GM12878 (cell line): ENCODE data around the gene LEFTY1. TPM values are rescaled to one million over a fixed set of nuclear protein-coding genes. Genes with fewer than 3 reads are reported as not detected.

Experiments
- ATAC-seq: fragments of 200-7000 bp; cut with Tn5 transposase; 3 replicates; pipeline ENCODE4 v1.9.1; 2020; ENCODE audit warnings: mild to moderate bottlenecking, moderate library complexity
- BruUV-seq: library from RNA; stranded (reverse); fragments of 400-500 nt; replicated peaks from 2 replicates; lab custom pipeline; 2021; lab: Mats Ljungman, UMichigan
- CTCF ChIA-PET: fragments of 300-600 bp; sonication (Branson Sonifier 250); formaldehyde crosslinking; extraction: SDS; loops from one replicate; lab custom pipeline; 2021; ENCODE audit warnings: inconsistent platforms; lab: Yijun Ruan, JAX
- POLR2A ChIA-PET: fragments of 350-600 bp; formaldehyde crosslinking; extraction: SDS; loops from one replicate; lab custom pipeline; 2021; ENCODE audit warnings: inconsistent platforms; lab: Charles Lee
- RAD21 ChIA-PET: fragments of 300-600 bp; sonication (Branson Sonifier 250); formaldehyde crosslinking; loops from one replicate; lab custom pipeline; 2023; ENCODE audit warnings: antibody characterized with exemption; ENCODE audit not compliant: unreplicated experiment; lab: Charles Lee
- SMC1A ChIA-PET: fragments of 300-600 bp; sonication (Branson Sonifier 250); formaldehyde crosslinking; loops from one replicate; lab custom pipeline; 2023; ENCODE audit not compliant: unreplicated experiment, uncharacterized antibody; lab: Charles Lee
- DNase-seq: peaks from one replicate; pipeline ENCODE4 v3.0.0-alpha.2; 2011; ENCODE audit warnings: low read depth, low spot score
- FAIRE-seq: peaks from 3 replicates; lab custom pipeline; 2011; peaks lifted over from hg19 to GRCh38; lab: Jason Lieb, UNC
- H2AFZ ChIP-seq: 2 replicates; pipeline ENCODE4 v1.6.0; 2011; ENCODE audit warnings: low read depth, low read length, control low read depth; ENCODE audit not compliant: control insufficient read depth
- H3K27ac ChIP-seq: 2 replicates; pipeline ENCODE4 v1.5.1; 2011; ENCODE audit warnings: control low read depth; ENCODE audit not compliant: control insufficient read depth, insufficient read depth
- H3K27me3 ChIP-seq, 2 experiments: replicated peaks in 1 of 2; 2 replicates each; pipeline versions ENCODE4 v1.6.0 to v1.6.1; 2011; ENCODE audit warnings: low read length in 1 of 2; ENCODE audit not compliant: control insufficient read depth in 2 of 2, insufficient read depth in 2 of 2
- H3K36me3 ChIP-seq, 2 experiments: 2 replicates each; pipeline ENCODE4 v1.5.1; 2011; ENCODE audit warnings: low read length in 1 of 2; ENCODE audit not compliant: control insufficient read depth in 2 of 2, insufficient read depth in 2 of 2
- H3K4me1 ChIP-seq: 2 replicates; pipeline ENCODE4 v1.6.1; 2011; ENCODE audit warnings: mild to moderate bottlenecking, low read length, moderate library complexity, mixed read lengths; ENCODE audit not compliant: control insufficient read depth, insufficient read depth
- H3K4me2 ChIP-seq: 2 replicates; pipeline ENCODE4 v1.6.0; 2011; ENCODE audit warnings: control low read depth; ENCODE audit not compliant: control insufficient read depth, insufficient read depth
- H3K4me3 ChIP-seq: fragments of 200-600 bp; sonication (generic); 2 replicates; pipeline ENCODE4 v1.5.1; 2016
- H3K79me2 ChIP-seq: 2 replicates; pipeline ENCODE4 v1.6.0; 2011; ENCODE audit warnings: low read length; ENCODE audit not compliant: control insufficient read depth, insufficient read depth
- H3K9ac ChIP-seq: 2 replicates; pipeline ENCODE4 v1.8.0; 2011; ENCODE audit warnings: low read length, control low read depth, mixed read lengths; ENCODE audit not compliant: control insufficient read depth, insufficient read depth
- H3K9me3 ChIP-seq: replicated peaks from 3 replicates; pipeline ENCODE4 v1.5.1; 2011; ENCODE audit warnings: mild to moderate bottlenecking, low read length; ENCODE audit not compliant: control insufficient read depth, insufficient read depth
- H4K20me1 ChIP-seq: 2 replicates; pipeline ENCODE4 v1.6.0; 2011; ENCODE audit not compliant: control insufficient read depth, insufficient read depth
- CTCF ChIP-seq, 3 experiments: IDR thresholded peaks in 2 of 3; conservative IDR thresholded peaks in 1 of 3; 2 replicates each; pipeline ENCODE4 v1.5.1; 2011; ENCODE audit warnings: low read depth in 3 of 3, low read length in 3 of 3, mild to moderate bottlenecking in 3 of 3, control low read depth in 2 of 3, moderate library complexity in 2 of 3, inconsistent platforms in 1 of 3, mixed read lengths in 1 of 3; ENCODE audit not compliant: control insufficient read depth in 2 of 3, insufficient read depth in 1 of 3; ENCODE audit errors: extremely low read depth in 1 of 3
- HDAC2 ChIP-seq: fragments of 200-600 bp; sonication (generic); IDR thresholded peaks from 2 replicates; pipeline ENCODE4 v1.6.1; 2017
- NFXL1 ChIP-seq: fragments of 450-650 bp; IDR thresholded peaks from 2 replicates; pipeline ENCODE4 v1.6.1; 2017; ENCODE audit warnings: antibody characterized with exemption, mild to moderate bottlenecking, borderline replicate concordance
- POLR2A ChIP-seq: IDR thresholded peaks from 2 replicates; pipeline ENCODE4 v1.6.1; 2011; ENCODE audit warnings: low read depth, mild to moderate bottlenecking, low read length
- RAD21 ChIP-seq: IDR thresholded peaks from 2 replicates; pipeline ENCODE4 v1.6.1; 2011; ENCODE audit warnings: mild to moderate bottlenecking, low read depth, low read length, moderate library complexity; ENCODE audit not compliant: insufficient read depth
- SMC3 ChIP-seq: IDR thresholded peaks from 2 replicates; pipeline ENCODE4 v1.6.1; 2011; ENCODE audit warnings: low read length, improper control_type of control experiment, borderline replicate concordance
- WGBS: methylation state at CpG from one replicate; pipeline ENCODE4 v1.1.6; 2016; ENCODE audit warnings: low lambda C conversion rate; ENCODE audit not compliant: insufficient replicate concordance, insufficient coverage; ENCODE audit errors: missing lambda C conversion rate; 5-methylcytosine and 5-hydroxymethylcytosine counted together
- in situ Hi-C: fragments of 300-500 bp; cut with MboI; formaldehyde crosslinking; loops from 9 replicates; pipeline ENCODE4 v1.14.3; 2018; ENCODE audit warnings: mixed read lengths
- intact Hi-C: fragments of 100-400 bp; cut with micrococcal nuclease; formaldehyde crosslinking; loops from one replicate; pipeline ENCODE4 v1.14.2; 2022; ENCODE audit not compliant: unreplicated experiment
- polyA plus RNA-seq, 11 experiments: library from polyadenylated mRNA; depleted of rRNA in 4 of 11; unstranded in 6 of 11; stranded (reverse) in 5 of 11; fragments of >200 nt; fragmentation: Nextera tagmentation in 4 of 11; fragmentation: Illumina TruSeq in 1 of 11; extraction: Ambion mirVana in 4 of 11; extraction: Trizol in 1 of 11; gene quantifications; 1 replicate in 1 of 11; 2 replicates in 10 of 11; pipeline versions ENCODE4 v1.2.1 to v1.2.3, GENCODE V29; 2011 to 2016; ENCODE audit warnings: inconsistent platforms in 2 of 11, missing spikeins in 2 of 11, low read depth in 1 of 11
- total RNA-seq, 4 experiments: library from RNA; depleted of rRNA in 3 of 4; stranded (reverse); fragments of >200 nt in 3 of 4; fragmentation: Illumina TruSeq in 1 of 4; extraction: Trizol in 1 of 4; gene quantifications; 2 replicates each; pipeline versions ENCODE4 v1.2.1 to v1.2.3, GENCODE V29; 2013 to 2021
- TF ChIP-seq, protein P1 (sequence below): fragments of 450-650 bp; IDR thresholded peaks from 2 replicates; pipeline ENCODE4 v1.6.1; 2017; ENCODE audit warnings: mild to moderate bottlenecking, low read depth, inconsistent platforms; ENCODE audit not compliant: poor library complexity, severe bottlenecking

Gene LEFTY1
- total and polyA plus RNA-seq, 10 of the 15 experiments (the other 5 are each of a cell fraction or from before 2014, with no cell fraction given): 0.06 TPM; not detected in 8

GRCh38 chr1:225846331-225847310 lies 42.3 kb downstream of the LEFTY1 start (continued):
- TF ChIP-seq, protein P1, sequence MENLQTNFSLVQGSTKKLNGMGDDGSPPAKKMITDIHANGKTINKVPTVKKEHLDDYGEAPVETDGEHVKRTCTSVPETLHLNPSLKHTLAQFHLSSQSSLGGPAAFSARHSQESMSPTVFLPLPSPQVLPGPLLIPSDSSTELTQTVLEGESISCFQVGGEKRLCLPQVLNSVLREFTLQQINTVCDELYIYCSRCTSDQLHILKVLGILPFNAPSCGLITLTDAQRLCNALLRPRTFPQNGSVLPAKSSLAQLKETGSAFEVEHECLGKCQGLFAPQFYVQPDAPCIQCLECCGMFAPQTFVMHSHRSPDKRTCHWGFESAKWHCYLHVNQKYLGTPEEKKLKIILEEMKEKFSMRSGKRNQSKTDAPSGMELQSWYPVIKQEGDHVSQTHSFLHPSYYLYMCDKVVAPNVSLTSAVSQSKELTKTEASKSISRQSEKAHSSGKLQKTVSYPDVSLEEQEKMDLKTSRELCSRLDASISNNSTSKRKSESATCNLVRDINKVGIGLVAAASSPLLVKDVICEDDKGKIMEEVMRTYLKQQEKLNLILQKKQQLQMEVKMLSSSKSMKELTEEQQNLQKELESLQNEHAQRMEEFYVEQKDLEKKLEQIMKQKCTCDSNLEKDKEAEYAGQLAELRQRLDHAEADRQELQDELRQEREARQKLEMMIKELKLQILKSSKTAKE: no peak

DNA sequence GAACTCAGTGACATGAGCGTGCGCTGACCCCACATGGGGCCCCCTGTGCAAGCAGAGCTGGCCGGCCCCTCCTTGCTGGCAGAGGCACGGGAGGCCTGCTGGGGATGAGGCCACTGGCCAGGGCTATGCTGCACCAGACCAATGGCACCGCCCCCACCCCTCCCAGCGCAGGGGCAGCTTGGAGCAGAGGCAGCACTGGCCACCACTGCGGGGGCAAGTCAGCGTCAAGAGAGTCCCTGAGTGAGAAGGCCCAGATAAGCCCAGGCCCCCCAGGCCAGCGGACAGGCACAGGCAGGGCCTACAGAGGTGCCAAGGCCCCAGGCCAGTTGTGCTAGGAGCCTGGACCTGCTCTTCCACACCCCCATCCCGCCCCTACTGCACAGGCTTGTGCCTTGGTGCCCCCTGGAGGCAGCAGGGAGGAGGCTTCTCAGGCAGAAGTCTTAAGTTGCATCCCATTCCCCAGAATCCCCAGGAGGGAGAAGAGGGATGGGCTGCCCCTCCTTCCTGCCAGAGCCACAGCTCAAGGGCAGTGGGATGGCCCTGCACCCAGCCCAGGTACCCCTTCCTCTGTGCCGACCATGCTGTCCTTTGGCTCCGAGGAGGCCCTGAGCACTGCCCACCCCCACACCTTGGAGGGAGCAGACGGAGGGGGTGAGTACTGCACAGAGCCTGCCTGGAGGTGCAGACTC lies 43.2 kb downstream of the LEFTY1 start:
- in situ Hi-C loops: no loop called here
- WGBS: 85% methylated on average over 13 of the region's 13 CpGs
- Histone ChIP-seq H3K27me3 (no peaks in the 10 kb centered on the region), H3K4me3 (no peak overlapping the region), H2AFZ (no peak overlapping the region), H4K20me1 (no peaks in the 10 kb centered on the region), H3K4me2 (no peak overlapping the region), H3K9me3 (no peaks in the 10 kb centered on the region), H3K79me2 (no peaks in the 10 kb centered on the region), H3K27ac (no peak overlapping the region), H3K9ac (no peak overlapping the region), H3K4me1 (peaks cover 34% of the 10 kb centered on the region), H3K36me3 (peaks cover 0 to 2% of the 10 kb centered on the region in 2 experiments; a peak in 2 of 4 replicates)
- TF ChIP-seq NFXL1 (no peak), POLR2A (peak; percentile 27), SMC3 (peak; percentile 33; the same call in 1 of the 2 replicates), CTCF (IDR thresholded peaks at IDR 0.05 in 2 of 3, conservative IDR thresholded peaks at IDR 0.05 in 1 of 3; ENCODE audit: control insufficient read depth in 2 of 3, extremely low read depth in 1 of 3, insufficient read depth in 1 of 3, low read depth in 3 of 3, low read length in 3 of 3) (peak; percentile 43 to 59 (median 47)), RAD21 (peak; percentile 68), HDAC2 (no peak)
- ATAC-seq: peak; percentile 36
- ChIA-PET CTCF (interaction anchor here (0.8 to 1.7 kb wide), 3 partner anchors 68 to 371 kb away, joined by 3 to 10 read pairs (median 3); partner anchors contain the start of gene SRP9), POLR2A (interaction anchor here (1.4 kb wide), 1 partner anchor 36 kb away, joined by 5 read pairs; the partner anchor contains the start of gene TMEM63A), SMC1A (no interaction called here), RAD21 (interaction anchor here (0.8 kb wide), 1 partner anchor 68 kb away, joined by 3 read pairs; the partner anchor contains the start of gene SRP9)
- intact Hi-C loops: loop anchor here (10.0 kb wide), 2 partner anchors 291 to 371 kb away; no protein-coding TSS in a partner anchor
- no peak for DNase-seq
- no TSS peak for BruUV-seq
- FAIRE-seq: no peak
